ENCODE measurements around the gene FLRT2.

The FLRT2 gene

GRCh38 chr14:85601690-85602089, 71.7 kb downstream of the FLRT2 start:
- no peaks in the 10 kb centered on the region for H3K9me3 ChIP-seq (ENCODE audit: low read length)
- H3K27me3 ChIP-seq (ENCODE audit: control insufficient read depth in 1 of 2, insufficient read depth in 2 of 2, low read length in 2 of 2), result no peaks in the 10 kb centered on the region
- H3K36me3 ChIP-seq (ENCODE audit: insufficient read depth, low read length), result no peaks in the 10 kb centered on the region

GRCh38 chr14:85602345-85602744, 72.4 kb downstream of the FLRT2 start:
- Histone ChIP-seq H3K4me3 (ENCODE audit: low read depth in 1 of 2, low read length in 2 of 2) (no peak overlapping the region), H3K9ac (ENCODE audit: low read length) (no peak overlapping the region), H3K4me1 (ENCODE audit: insufficient read depth, low read length) (no peaks in the 10 kb centered on the region), H3K27me3 (ENCODE audit: control insufficient read depth in 1 of 2, insufficient read depth in 2 of 2, low read length in 2 of 2) (no peaks in the 10 kb centered on the region), H3K9me3 (ENCODE audit: low read length) (no peaks in the 10 kb centered on the region), H3K27ac (ENCODE audit: low read depth, low read length) (no peak overlapping the region), H3K36me3 (ENCODE audit: insufficient read depth, low read length) (no peaks in the 10 kb centered on the region)

More at GRCh38 chr14:85601690-85602089, 71.7 kb downstream of the FLRT2 start:
- Histone ChIP-seq H3K9ac (ENCODE audit: low read length) (no peak overlapping the region), H3K27ac (ENCODE audit: low read depth, low read length) (no peak overlapping the region), H3K4me1 (ENCODE audit: insufficient read depth, low read length) (no peaks in the 10 kb centered on the region), H3K4me3 (ENCODE audit: low read depth in 1 of 2, low read length in 2 of 2) (no peak overlapping the region)

GRCh38 chr14:85604021-85604420, 74.1 kb downstream of the FLRT2 start:
- H3K36me3 ChIP-seq (ENCODE audit: insufficient read depth, low read length), result no peaks in the 10 kb centered on the region
- H3K9ac ChIP-seq (ENCODE audit: low read length), result no peak overlapping the region
- H3K4me3 ChIP-seq (ENCODE audit: low read depth in 1 of 2, low read length in 2 of 2), result no peak overlapping the region
- H3K4me1 ChIP-seq (ENCODE audit: insufficient read depth, low read length), result no peaks in the 10 kb centered on the region
- H3K27me3 ChIP-seq (ENCODE audit: control insufficient read depth in 1 of 2, insufficient read depth in 2 of 2, low read length in 2 of 2), result no peaks in the 10 kb centered on the region
- H3K9me3 ChIP-seq (ENCODE audit: low read length), result no peaks in the 10 kb centered on the region
- H3K27ac ChIP-seq (ENCODE audit: low read depth, low read length), result no peak overlapping the region

- Histone ChIP-seq H3K4me1 (ENCODE audit: insufficient read depth, low read length) (no peaks in the 10 kb centered on the region), H3K27ac (ENCODE audit: low read depth, low read length) (no peak overlapping the region), H3K9ac (ENCODE audit: low read length) (no peak overlapping the region), H3K27me3 (ENCODE audit: control insufficient read depth in 1 of 2, insufficient read depth in 2 of 2, low read length in 2 of 2) (no peaks in the 10 kb centered on the region), H3K36me3 (ENCODE audit: insufficient read depth, low read length) (no peaks in the 10 kb centered on the region), H3K4me3 (ENCODE audit: low read depth in 1 of 2, low read length in 2 of 2) (no peak overlapping the region), H3K9me3 (ENCODE audit: low read length) (no peaks in the 10 kb centered on the region)
These were observed 74.8 kb downstream of the FLRT2 start for GRCh38 chr14:85604714-85605113.

- Histone ChIP-seq H3K36me3 (ENCODE audit: insufficient read depth, low read length) (no peaks in the 10 kb centered on the region), H3K4me3 (ENCODE audit: low read depth in 1 of 2, low read length in 2 of 2) (no peak overlapping the region), H3K9me3 (ENCODE audit: low read length) (no peaks in the 10 kb centered on the region), H3K9ac (ENCODE audit: low read length) (no peak overlapping the region), H3K27me3 (ENCODE audit: control insufficient read depth in 1 of 2, insufficient read depth in 2 of 2, low read length in 2 of 2) (no peaks in the 10 kb centered on the region), H3K4me1 (ENCODE audit: insufficient read depth, low read length) (no peaks in the 10 kb centered on the region), H3K27ac (ENCODE audit: low read depth, low read length) (no peak overlapping the region)
These were observed 77.7 kb downstream of the FLRT2 start for GRCh38 chr14:85607651-85608081.

- H3K27me3 ChIP-seq (ENCODE audit: control insufficient read depth in 1 of 2, insufficient read depth in 2 of 2, low read length in 2 of 2), result no peaks in the 10 kb centered on the region
- H3K9ac ChIP-seq (ENCODE audit: low read length), result no peak overlapping the region
- no peak overlapping the region for H3K27ac ChIP-seq (ENCODE audit: low read depth, low read length)
- no peak overlapping the region for H3K4me3 ChIP-seq (ENCODE audit: low read depth in 1 of 2, low read length in 2 of 2)
- no peaks in the 10 kb centered on the region for H3K9me3 ChIP-seq (ENCODE audit: low read length)
- H3K4me1 ChIP-seq (ENCODE audit: insufficient read depth, low read length), result no peaks in the 10 kb centered on the region
- no peaks in the 10 kb centered on the region for H3K36me3 ChIP-seq (ENCODE audit: insufficient read depth, low read length)
These were observed 83.6 kb downstream of the FLRT2 start for GRCh38 chr14:85613496-85613895.

- Histone ChIP-seq H3K9ac (ENCODE audit: low read length) (no peak overlapping the region), H3K36me3 (ENCODE audit: insufficient read depth, low read length) (no peaks in the 10 kb centered on the region), H3K4me1 (ENCODE audit: insufficient read depth, low read length) (no peaks in the 10 kb centered on the region), H3K27me3 (ENCODE audit: control insufficient read depth in 1 of 2, insufficient read depth in 2 of 2, low read length in 2 of 2) (no peaks in the 10 kb centered on the region), H3K27ac (ENCODE audit: low read depth, low read length) (no peak overlapping the region), H3K4me3 (ENCODE audit: low read depth in 1 of 2, low read length in 2 of 2) (no peak overlapping the region), H3K9me3 (ENCODE audit: low read length) (no peaks in the 10 kb centered on the region)
These were observed 86.5 kb downstream of the FLRT2 start for GRCh38 chr14:85616386-85616885.

- Histone ChIP-seq H3K27me3 (ENCODE audit: control insufficient read depth in 1 of 2, insufficient read depth in 2 of 2, low read length in 2 of 2) (no peaks in the 10 kb centered on the region), H3K4me3 (ENCODE audit: low read depth in 1 of 2, low read length in 2 of 2) (no peak overlapping the region), H3K27ac (ENCODE audit: low read depth, low read length) (no peak overlapping the region), H3K9ac (ENCODE audit: low read length) (no peak overlapping the region), H3K36me3 (ENCODE audit: insufficient read depth, low read length) (no peaks in the 10 kb centered on the region), H3K9me3 (ENCODE audit: low read length) (no peaks in the 10 kb centered on the region), H3K4me1 (ENCODE audit: insufficient read depth, low read length) (no peaks in the 10 kb centered on the region)
These were observed 86.9 kb downstream of the FLRT2 start for GRCh38 chr14:85616886-85617285.

- H3K9me3 ChIP-seq (ENCODE audit: low read length), result no peaks in the 10 kb centered on the region
- H3K36me3 ChIP-seq (ENCODE audit: insufficient read depth, low read length), result no peaks in the 10 kb centered on the region
- no peak overlapping the region for H3K9ac ChIP-seq (ENCODE audit: low read length)
- H3K27ac ChIP-seq (ENCODE audit: low read depth, low read length), result no peak overlapping the region
- no peak overlapping the region for H3K4me3 ChIP-seq (ENCODE audit: low read depth in 1 of 2, low read length in 2 of 2)
- no peaks in the 10 kb centered on the region for H3K4me1 ChIP-seq (ENCODE audit: insufficient read depth, low read length)
- no peaks in the 10 kb centered on the region for H3K27me3 ChIP-seq (ENCODE audit: control insufficient read depth in 1 of 2, insufficient read depth in 2 of 2, low read length in 2 of 2)
These were observed 87.8 kb downstream of the FLRT2 start for GRCh38 chr14:85617791-85618190.

- no peaks in the 10 kb centered on the region for H3K36me3 ChIP-seq (ENCODE audit: insufficient read depth, low read length)
- H3K9me3 ChIP-seq (ENCODE audit: low read length), result no peaks in the 10 kb centered on the region
- H3K9ac ChIP-seq (ENCODE audit: low read length), result no peak overlapping the region
- no peak overlapping the region for H3K4me3 ChIP-seq (ENCODE audit: low read depth in 1 of 2, low read length in 2 of 2)
- no peak overlapping the region for H3K27ac ChIP-seq (ENCODE audit: low read depth, low read length)
- H3K27me3 ChIP-seq (ENCODE audit: control insufficient read depth in 1 of 2, insufficient read depth in 2 of 2, low read length in 2 of 2), result no peaks in the 10 kb centered on the region
- H3K4me1 ChIP-seq (ENCODE audit: insufficient read depth, low read length), result no peaks in the 10 kb centered on the region
These were observed 88.4 kb downstream of the FLRT2 start for GRCh38 chr14:85618390-85618789.

GRCh38 chr14:85618978-85619377, 89.0 kb downstream of the FLRT2 start:
- Histone ChIP-seq H3K27me3 (ENCODE audit: control insufficient read depth in 1 of 2, insufficient read depth in 2 of 2, low read length in 2 of 2) (no peaks in the 10 kb centered on the region), H3K9ac (ENCODE audit: low read length) (no peak overlapping the region), H3K27ac (ENCODE audit: low read depth, low read length) (no peak overlapping the region), H3K36me3 (ENCODE audit: insufficient read depth, low read length) (no peaks in the 10 kb centered on the region), H3K9me3 (ENCODE audit: low read length) (no peaks in the 10 kb centered on the region), H3K4me1 (ENCODE audit: insufficient read depth, low read length) (no peaks in the 10 kb centered on the region), H3K4me3 (ENCODE audit: low read depth in 1 of 2, low read length in 2 of 2) (no peak overlapping the region)

- Histone ChIP-seq H3K4me3 (ENCODE audit: low read depth in 1 of 2, low read length in 2 of 2) (no peak overlapping the region), H3K4me1 (ENCODE audit: insufficient read depth, low read length) (no peaks in the 10 kb centered on the region), H3K27ac (ENCODE audit: low read depth, low read length) (no peak overlapping the region), H3K36me3 (ENCODE audit: insufficient read depth, low read length) (no peaks in the 10 kb centered on the region), H3K9me3 (ENCODE audit: low read length) (no peaks in the 10 kb centered on the region), H3K9ac (ENCODE audit: low read length) (no peak overlapping the region), H3K27me3 (ENCODE audit: control insufficient read depth in 1 of 2, insufficient read depth in 2 of 2, low read length in 2 of 2) (no peaks in the 10 kb centered on the region)
These were observed 89.9 kb downstream of the FLRT2 start for GRCh38 chr14:85619851-85620250.

Measured in muscle layer of colon (tissue), 2 donors.